HEK293T (cell line): ENCODE results near the gene ZNF609.

Experiments used
- CTCF ChIA-PET: fragments of 350-600 bp; formaldehyde crosslinking; extraction: SDS; loops from one replicate; lab custom pipeline; 2021; ENCODE audit warnings: antibody characterized with exemption, inconsistent platforms; lab: Yijun Ruan, JAX
- POLR2A ChIA-PET: fragments of 350-600 bp; formaldehyde crosslinking; extraction: SDS; loops from one replicate; lab custom pipeline; 2020; ENCODE audit warnings: antibody characterized with exemption, inconsistent platforms; lab: Yijun Ruan, JAX
- DNase-seq: peaks from one replicate; pipeline ENCODE4 v3.0.0; 2012; ENCODE audit warnings: mixed read lengths; ENCODE audit errors: extremely low spot score
- ARNT ChIP-seq: fragments of 450-650 bp; IDR thresholded peaks from 2 replicates; pipeline ENCODE4 v1.6.1; 2017; ENCODE audit warnings: mild to moderate bottlenecking
- BHLHE40 ChIP-seq: fragments of 450-650 bp; IDR thresholded peaks from 2 replicates; pipeline ENCODE4 v1.6.1; 2016; ENCODE audit warnings: mild to moderate bottlenecking, moderate library complexity, borderline replicate concordance
- CTBP1 ChIP-seq: fragments of 450-650 bp; IDR thresholded peaks from 2 replicates; pipeline ENCODE4 v1.6.1; 2016; ENCODE audit warnings: borderline replicate concordance
- ELF4 ChIP-seq: fragments of 450-650 bp; IDR thresholded peaks from 2 replicates; pipeline ENCODE4 v1.6.1; 2017; ENCODE audit warnings: antibody characterized with exemption
- FOXA1 ChIP-seq: fragments of 450-650 bp; IDR thresholded peaks from 2 replicates; pipeline ENCODE4 v1.6.1; 2016; ENCODE audit warnings: mild to moderate bottlenecking
- FOXK2 ChIP-seq: fragments of 450-650 bp; IDR thresholded peaks from 2 replicates; pipeline ENCODE4 v1.6.1; 2016; ENCODE audit warnings: mild to moderate bottlenecking
- FOXM1 ChIP-seq: fragments of 450-650 bp; IDR thresholded peaks from 2 replicates; pipeline ENCODE4 v1.6.1; 2017; ENCODE audit warnings: mild to moderate bottlenecking, borderline replicate concordance
- HDGF ChIP-seq: fragments of 450-650 bp; IDR thresholded peaks from 2 replicates; pipeline ENCODE4 v1.6.1; 2017; ENCODE audit warnings: antibody characterized with exemption, borderline replicate concordance
- L3MBTL2 ChIP-seq: fragments of 450-650 bp; conservative IDR thresholded peaks from 2 replicates; pipeline ENCODE4 v1.6.1; 2016; ENCODE audit warnings: mild to moderate bottlenecking
- LEF1 ChIP-seq: fragments of 450-650 bp; IDR thresholded peaks from 2 replicates; pipeline ENCODE4 v1.6.1; 2017; ENCODE audit warnings: mild to moderate bottlenecking, borderline replicate concordance
- NFRKB ChIP-seq: fragments of 450-650 bp; IDR thresholded peaks from 2 replicates; pipeline ENCODE4 v1.6.1; 2016; ENCODE audit warnings: mild to moderate bottlenecking, moderate library complexity
- PKNOX1 ChIP-seq: fragments of 450-650 bp; IDR thresholded peaks from 2 replicates; pipeline ENCODE4 v1.6.1; 2016
- SP1 ChIP-seq: fragments of 450-650 bp; IDR thresholded peaks from 2 replicates; pipeline ENCODE4 v1.6.1; 2017
- SUZ12 ChIP-seq: fragments of 450-650 bp; IDR thresholded peaks from 2 replicates; pipeline ENCODE4 v1.6.1; 2016; ENCODE audit warnings: mild to moderate bottlenecking
- TARDBP ChIP-seq: fragments of 450-650 bp; IDR thresholded peaks from 2 replicates; pipeline ENCODE4 v1.6.1; 2016
- ZNF384 ChIP-seq: fragments of 450-650 bp; IDR thresholded peaks from 2 replicates; pipeline ENCODE4 v1.6.1; 2016

The ZNF609 gene

DNA sequence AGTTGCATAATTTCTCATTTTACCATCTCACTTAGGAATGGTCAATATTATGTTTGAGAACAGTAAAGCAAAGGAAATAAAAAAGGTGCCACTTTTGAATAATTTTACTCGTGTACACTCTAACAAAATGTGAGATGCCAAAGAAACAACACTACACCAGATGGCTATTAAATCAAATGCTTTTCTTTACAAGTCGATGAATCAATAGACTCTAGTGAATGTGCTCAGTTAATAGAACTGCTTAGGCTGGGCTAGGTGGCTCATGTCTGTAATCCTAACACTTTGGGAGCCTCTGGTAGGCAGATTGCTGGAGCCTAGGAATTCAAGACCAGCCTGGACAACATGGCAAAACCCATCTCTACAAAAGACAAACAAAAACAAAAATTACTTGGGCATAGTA is 87.9 kb downstream of the ZNF609 start:
- ChIA-PET POLR2A (no interaction called here), CTCF (no interaction called here)
- DNase-seq, result no peak
- TF ChIP-seq FOXK2, result no peak
- no peak for TF ChIP-seq BHLHE40
- TF ChIP-seq SUZ12, result no peak
- no peak for TF ChIP-seq HDGF
- TF ChIP-seq NFRKB, result no peak
- no peak for TF ChIP-seq SP1
- no peak for TF ChIP-seq TARDBP

GRCh38 chr15:64549860-64550259 is 89.5 kb downstream of the ZNF609 start:
- ChIA-PET CTCF (interaction anchor here (0.6 kb wide), 1 partner anchor 487 kb away, joined by 3 read pairs; no protein-coding TSS in a partner anchor), POLR2A (no interaction called here)
- no peak for DNase-seq
- TF ChIP-seq SUZ12 (no peak), FOXM1 (no peak), BHLHE40 (no peak), TARDBP (no peak)

GRCh38 chr15:64552281-64552948 is 92.0 kb downstream of the ZNF609 start:
- CTCF ChIA-PET, result no interaction called here
- POLR2A ChIA-PET, result no interaction called here
- no peak for DNase-seq
- TF ChIP-seq BHLHE40 (no peak), NFRKB (no peak), PKNOX1 (no peak), FOXA1 (no peak), SP1 (no peak), L3MBTL2 (no peak), LEF1 (no peak)

DNA sequence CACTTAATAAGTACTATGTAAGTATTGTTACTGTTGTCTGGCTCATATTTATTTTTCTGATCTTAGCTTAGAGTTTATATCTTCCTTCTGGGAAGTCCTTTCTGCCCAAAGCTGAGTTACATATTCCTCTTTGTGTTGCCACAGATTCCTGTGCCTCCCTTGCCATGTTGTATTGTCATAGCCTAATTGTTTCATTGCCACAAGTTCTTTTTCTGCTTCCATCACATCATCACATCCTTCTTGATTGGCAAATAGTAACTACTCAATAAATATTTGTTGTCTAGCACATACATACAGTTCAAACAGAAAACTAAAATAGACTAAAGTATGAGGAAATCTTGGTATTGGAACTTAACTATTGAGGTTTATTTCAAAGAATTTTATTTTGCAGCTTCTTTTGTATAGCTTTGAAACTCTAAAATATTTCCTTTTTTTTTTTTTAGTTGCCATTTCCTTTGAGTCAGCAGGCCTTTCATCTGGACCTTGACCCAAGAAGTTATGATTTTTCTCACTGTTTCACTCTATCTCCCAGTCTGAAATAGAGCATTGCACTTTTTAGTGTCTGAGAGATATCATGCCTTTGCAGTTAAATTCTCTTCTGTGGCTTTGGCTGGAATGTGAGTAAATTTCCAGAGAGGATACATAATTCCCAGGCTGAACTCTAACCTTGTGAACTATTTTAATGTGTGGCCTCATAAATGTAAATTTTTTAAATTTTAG is 98.2 kb downstream of the ZNF609 start:
- ChIA-PET CTCF (no interaction called here), POLR2A (no interaction called here)
- DNase-seq, result no peak
- no peak for TF ChIP-seq FOXK2
- TF ChIP-seq L3MBTL2, result no peak
- no peak for TF ChIP-seq SUZ12

DNA sequence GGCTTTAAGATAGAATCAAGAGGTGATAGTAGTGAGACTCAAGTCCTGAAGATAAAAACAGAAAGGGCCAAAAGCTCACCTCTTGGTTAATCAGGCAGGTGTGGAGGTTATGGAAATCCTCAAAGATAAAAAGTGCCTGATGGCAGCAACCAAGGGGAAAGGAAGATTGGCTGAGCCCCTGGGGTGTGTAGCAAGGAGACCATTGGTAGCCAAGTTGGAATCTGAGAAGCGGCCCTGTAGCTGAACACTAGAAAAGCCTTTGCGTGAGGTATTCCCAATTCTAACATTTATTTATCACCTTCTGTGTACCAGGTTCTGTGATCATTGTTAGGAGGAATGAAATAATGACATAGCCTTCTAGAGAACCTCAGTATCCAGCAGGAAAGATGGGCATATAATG is 98.9 kb downstream of the ZNF609 start:
- DNase-seq, result no peak
- CTCF ChIA-PET, result interaction anchor here (0.7 kb wide), 1 partner anchor 95 kb away, joined by 4 read pairs; no protein-coding TSS in a partner anchor
- POLR2A ChIA-PET, result no interaction called here
- no peak for TF ChIP-seq L3MBTL2
- TF ChIP-seq FOXM1, result no peak
- TF ChIP-seq TARDBP, result no peak
- no peak for TF ChIP-seq NFRKB
- TF ChIP-seq BHLHE40, result no peak
- no peak for TF ChIP-seq ELF4
- no peak for TF ChIP-seq LEF1
- TF ChIP-seq FOXA1, result no peak
- no peak for TF ChIP-seq PKNOX1
- no peak for TF ChIP-seq SP1
- no peak for TF ChIP-seq HDGF
- TF ChIP-seq CTBP1, result no peak
- TF ChIP-seq SUZ12, result no peak
- TF ChIP-seq FOXK2, result no peak
- no peak for TF ChIP-seq ZNF384
- TF ChIP-seq ARNT, result no peak

DNA sequence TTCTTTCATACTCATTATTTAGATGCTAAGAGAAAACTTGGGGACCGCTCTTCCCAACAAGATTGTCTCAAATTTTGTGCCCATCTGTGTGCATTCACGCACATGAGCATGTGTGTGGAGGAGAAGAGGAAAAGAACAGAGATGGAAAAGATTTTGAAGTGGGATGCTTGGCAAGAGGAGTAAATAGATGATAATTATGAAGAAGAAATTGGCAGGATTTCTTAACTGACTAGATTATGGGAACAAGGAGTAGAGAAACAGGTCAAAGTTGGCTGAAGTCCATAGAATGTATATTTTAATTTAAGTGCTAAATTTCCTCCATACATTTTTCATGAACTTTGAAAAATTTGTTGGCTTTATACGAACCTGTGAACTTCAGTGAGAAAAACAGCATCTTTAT is 100.1 kb downstream of the ZNF609 start:
- DNase-seq, result no peak
- no peak for TF ChIP-seq ZNF384
- TF ChIP-seq ARNT, result no peak
- TF ChIP-seq SUZ12, result no peak
- no peak for TF ChIP-seq SP1
- TF ChIP-seq BHLHE40, result no peak
- TF ChIP-seq FOXM1, result no peak
- TF ChIP-seq L3MBTL2, result no peak
- TF ChIP-seq FOXA1, result no peak
- no peak for TF ChIP-seq FOXK2
- TF ChIP-seq PKNOX1, result no peak
- no peak for TF ChIP-seq NFRKB
- no peak for TF ChIP-seq CTBP1
- no peak for TF ChIP-seq HDGF
- TF ChIP-seq TARDBP, result no peak
- TF ChIP-seq ELF4, result no peak
- TF ChIP-seq LEF1, result no peak
- ChIA-PET CTCF (no interaction called here), POLR2A (no interaction called here)

- POLR2A ChIA-PET, result no interaction called here
- DNase-seq, result no peak
- no peak for TF ChIP-seq CTBP1
- TF ChIP-seq BHLHE40, result no peak
- no peak for TF ChIP-seq ELF4
- no peak for TF ChIP-seq FOXM1
- no peak for TF ChIP-seq SUZ12
- TF ChIP-seq L3MBTL2, result no peak
- TF ChIP-seq FOXA1, result no peak
- no peak for TF ChIP-seq SP1
- no peak for TF ChIP-seq FOXK2
- no peak for TF ChIP-seq HDGF
- no peak for TF ChIP-seq NFRKB
- no peak for TF ChIP-seq TARDBP
- TF ChIP-seq ZNF384, result no peak
- TF ChIP-seq PKNOX1, result no peak
- TF ChIP-seq ARNT, result no peak
- TF ChIP-seq LEF1, result no peak
- CTCF ChIA-PET, result no interaction called here
Observed at GRCh38 chr15:64560998-64561397, 100.6 kb downstream of the ZNF609 start.
